Esophagus muscularis mucosa (tissue), 4 donors: Measurements from ENCODE around the gene ACBD4. TPM values are rescaled to one million over a fixed set of nuclear protein-coding genes. Genes with fewer than 3 reads are reported as not detected.
A peak's percentile ranks its signal among the peaks of the same experiment; 100 is the strongest.

Source experiments
- DNase-seq: peaks from one replicate; pipeline ENCODE4 v3.0.0-alpha.2; 2017; ENCODE audit errors: extremely low spot score
- H3K27ac ChIP-seq, 4 donors: fragments of 200-600 bp; sonication (generic); replicated peaks in 1 of 4; 1 replicate in 3 of 4; 2 replicates in 1 of 4; pipeline ENCODE4 v1.5.1; 2016 to 2019; ENCODE audit warnings: mild to moderate bottlenecking in 1 of 4
- H3K27me3 ChIP-seq, 4 donors: fragments of 200-600 bp; sonication (generic); one replicate each; pipeline versions ENCODE4 v1.5.1 to v1.6.0; 2016 to 2019
- H3K36me3 ChIP-seq, 4 donors: fragments of 200-600 bp; sonication (generic); one replicate each; pipeline ENCODE4 v1.5.1; 2016 to 2019
- H3K4me1 ChIP-seq, 4 donors: fragments of 200-600 bp; sonication (generic); one replicate each; pipeline ENCODE4 v1.5.1; 2016 to 2019
- H3K4me3 ChIP-seq, 4 donors: fragments of 200-600 bp; sonication (generic); 1 replicate in 2 of 4; 2 replicates in 2 of 4; pipeline ENCODE4 v1.5.1; 2016 to 2019; ENCODE audit warnings: mild to moderate bottlenecking in 4 of 4, moderate library complexity in 1 of 4
- H3K9me3 ChIP-seq, 4 donors: fragments of 200-600 bp; sonication (generic); 1 replicate in 3 of 4; 2 replicates in 1 of 4; pipeline ENCODE4 v1.5.1; 2016 to 2019
- CTCF ChIP-seq, 3 experiments: fragments of 200-600 bp in 2 of 3; fragments of 450-650 bp in 1 of 3; sonication (generic) in 2 of 3; IDR thresholded peaks; one replicate each; pipeline ENCODE4 v1.5.1; 2017 to 2019; ENCODE audit warnings: antibody characterized with exemption in 3 of 3, mild to moderate bottlenecking in 2 of 3, moderate library complexity in 1 of 3
- EP300 ChIP-seq: sonication (generic); formaldehyde crosslinking; IDR thresholded peaks from one replicate; pipeline ENCODE4 v1.6.1; 2017; ENCODE audit warnings: antibody characterized with exemption
- POLR2A ChIP-seq: fragments of 450-650 bp; IDR thresholded peaks from one replicate; pipeline ENCODE4 v1.6.1; 2017; ENCODE audit warnings: antibody characterized with exemption, moderate library complexity, mild to moderate bottlenecking, low read depth
- POLR2AphosphoS5 ChIP-seq, 2 donors: sonication (generic); formaldehyde crosslinking; IDR thresholded peaks; one replicate each; pipeline ENCODE4 v1.6.1; 2017; ENCODE audit warnings: antibody characterized with exemption in 2 of 2
- WGBS: methylation state at CpG from one replicate; pipeline ENCODE4 v1.1.5; 2018; 5-methylcytosine and 5-hydroxymethylcytosine counted together
- intact Hi-C: fragments of 100-400 bp; cut with DNase I; formaldehyde crosslinking; loops from one replicate; pipeline ENCODE4 v1.15.1; 2023
- total RNA-seq, 4 donors: library from RNA; depleted of rRNA; stranded (reverse); fragments of >200 nt; gene quantifications; one replicate each; pipeline versions ENCODE4 v1.1.0 to v1.2.1, GENCODE V29; 2016

ACBD4 gene
- total RNA-seq, 4 donors from 2014 or later: 20.9 to 34.8 (median 23.5) TPM

DNA sequence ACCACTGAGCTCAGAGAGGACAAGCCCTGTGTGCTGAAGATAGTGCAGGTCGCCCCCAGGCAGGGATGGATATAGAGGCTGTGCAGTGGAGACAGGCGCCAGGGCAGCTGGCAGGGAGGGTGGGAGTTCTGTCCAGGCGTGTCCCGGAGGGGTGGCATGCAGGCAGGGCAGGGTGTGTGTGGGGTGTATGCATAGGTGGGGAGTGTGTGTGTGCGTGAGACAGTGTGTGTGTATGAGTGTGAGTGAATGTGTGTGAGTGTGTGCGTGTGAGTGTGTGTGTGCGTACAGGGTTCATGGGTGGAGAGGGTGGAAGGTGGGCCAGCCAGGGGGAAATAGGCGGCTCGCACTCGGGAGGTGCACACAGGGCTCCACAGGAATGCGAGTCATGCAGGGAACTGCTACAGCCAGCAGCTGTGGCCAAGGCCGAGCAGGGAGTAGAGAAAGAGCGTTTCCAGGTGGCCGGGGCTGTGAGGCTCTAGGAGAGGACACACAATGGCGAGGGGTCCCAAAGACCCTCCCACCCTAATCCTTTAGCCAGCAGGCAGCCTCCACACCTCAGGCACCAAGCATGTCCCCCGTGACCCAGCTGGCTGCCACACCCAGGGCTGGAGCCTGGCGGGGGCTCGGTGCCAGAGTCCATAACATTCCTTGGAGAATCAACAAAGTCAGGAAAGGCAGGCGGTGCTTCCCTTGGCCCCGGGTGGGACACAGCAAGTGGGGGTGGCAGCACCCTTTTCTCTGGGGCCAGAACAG, 7.8 kb upstream of the ACBD4 start:
- intact Hi-C loops: no loop called here
- H3K36me3 ChIP-seq: no peaks in the 10 kb centered on the region
- H3K4me3 ChIP-seq: peak overlapping the region; percentile 14 to 45 (median 26)
- no peak for DNase-seq
- peak; percentile 35 to 70 for TF ChIP-seq POLR2AphosphoS5 (IDR thresholded peaks at IDR 0.05)
- TF ChIP-seq POLR2A: no peak
- no peaks in the 10 kb centered on the region for H3K9me3 ChIP-seq
- 38% methylated on average over 16 of the region's 20 CpGs for WGBS
- no peaks in the 10 kb centered on the region for H3K27me3 ChIP-seq
- peaks cover 68 to 87% (median 85%) of the 10 kb centered on the region in 4 donors for H3K4me1 ChIP-seq
- H3K27ac ChIP-seq: peak overlapping the region; percentile 85 to 99 (median 98)

- Histone ChIP-seq H3K27ac (peak overlapping the region; percentile 85 to 99 (median 98)), H3K27me3 (no peaks in the 10 kb centered on the region), H3K36me3 (no peaks in the 10 kb centered on the region), H3K9me3 (no peaks in the 10 kb centered on the region), H3K4me3 (peak overlapping the region; percentile 14 to 45 (median 26)), H3K4me1 (peaks cover 69 to 87% (median 84%) of the 10 kb centered on the region in 4 donors)
- DNase-seq: no peak
- no peak for TF ChIP-seq POLR2AphosphoS5 (IDR thresholded peaks at IDR 0.05)
- no peak for TF ChIP-seq CTCF (IDR thresholded peaks at IDR 0.05)
- TF ChIP-seq EP300: no peak
- TF ChIP-seq POLR2A: no peak
- intact Hi-C loops: no loop called here
- WGBS: 83% methylated on average over 4 of the region's 5 CpGs
These were observed 7.2 kb upstream of the ACBD4 start for GRCh38 chr17:45128331-45128730.

- Histone ChIP-seq H3K36me3 (no peaks in the 10 kb centered on the region), H3K27ac (peak overlapping the region; percentile 85 to 99 (median 98)), H3K27me3 (no peaks in the 10 kb centered on the region), H3K4me1 (peaks cover 62 to 83% (median 78%) of the 10 kb centered on the region in 4 donors), H3K4me3 (no peak overlapping the region), H3K9me3 (no peaks in the 10 kb centered on the region)
- WGBS: 100% methylated on average over 1 of the region's 2 CpGs
- DNase-seq: no peak
- TF ChIP-seq EP300 (no peak), POLR2A (no peak), POLR2AphosphoS5 (IDR thresholded peaks at IDR 0.05) (no peak), CTCF (IDR thresholded peaks at IDR 0.05) (no peak)
- intact Hi-C loops: no loop called here
These were observed 6.5 kb upstream of the ACBD4 start for GRCh38 chr17:45128989-45129388.

DNA sequence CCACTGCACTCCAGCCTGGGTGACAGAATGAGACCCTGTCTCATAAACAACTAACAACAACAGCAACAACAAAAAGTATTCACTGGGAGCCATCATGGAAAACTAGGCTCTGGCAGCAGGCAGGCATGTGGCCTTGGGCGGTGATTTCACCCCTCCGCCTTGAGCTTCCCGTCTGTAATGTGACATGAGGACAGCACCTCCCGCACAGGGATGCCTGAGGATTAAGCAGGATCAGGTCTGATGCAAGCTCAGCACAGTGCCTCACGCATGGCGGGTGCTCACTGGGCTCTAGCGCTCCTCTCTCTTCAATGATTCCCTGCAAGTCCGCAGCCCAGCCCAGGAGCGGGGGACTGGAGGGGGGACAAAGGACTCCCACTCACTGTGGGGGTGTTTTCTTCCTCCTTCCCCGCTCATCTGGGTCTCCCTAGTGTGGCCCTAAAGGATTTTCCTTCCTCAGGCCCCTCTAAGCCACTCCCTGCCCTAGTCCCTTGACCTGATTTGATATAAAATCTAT, 6.0 kb upstream of the ACBD4 start:
- H3K4me1 ChIP-seq: peaks cover 57 to 78% (median 73%) of the 10 kb centered on the region in 4 donors
- no peak for DNase-seq
- H3K36me3 ChIP-seq: no peaks in the 10 kb centered on the region
- intact Hi-C loops: no loop called here
- H3K27ac ChIP-seq: peak overlapping the region; percentile 85 to 99 (median 98)
- 71% methylated on average over 10 of the region's 10 CpGs for WGBS
- no peaks in the 10 kb centered on the region for H3K27me3 ChIP-seq
- H3K9me3 ChIP-seq: no peaks in the 10 kb centered on the region
- H3K4me3 ChIP-seq: no peak overlapping the region
- peak; percentile 44 to 63 for TF ChIP-seq POLR2AphosphoS5 (IDR thresholded peaks at IDR 0.05)
- no peak for TF ChIP-seq POLR2A

DNA sequence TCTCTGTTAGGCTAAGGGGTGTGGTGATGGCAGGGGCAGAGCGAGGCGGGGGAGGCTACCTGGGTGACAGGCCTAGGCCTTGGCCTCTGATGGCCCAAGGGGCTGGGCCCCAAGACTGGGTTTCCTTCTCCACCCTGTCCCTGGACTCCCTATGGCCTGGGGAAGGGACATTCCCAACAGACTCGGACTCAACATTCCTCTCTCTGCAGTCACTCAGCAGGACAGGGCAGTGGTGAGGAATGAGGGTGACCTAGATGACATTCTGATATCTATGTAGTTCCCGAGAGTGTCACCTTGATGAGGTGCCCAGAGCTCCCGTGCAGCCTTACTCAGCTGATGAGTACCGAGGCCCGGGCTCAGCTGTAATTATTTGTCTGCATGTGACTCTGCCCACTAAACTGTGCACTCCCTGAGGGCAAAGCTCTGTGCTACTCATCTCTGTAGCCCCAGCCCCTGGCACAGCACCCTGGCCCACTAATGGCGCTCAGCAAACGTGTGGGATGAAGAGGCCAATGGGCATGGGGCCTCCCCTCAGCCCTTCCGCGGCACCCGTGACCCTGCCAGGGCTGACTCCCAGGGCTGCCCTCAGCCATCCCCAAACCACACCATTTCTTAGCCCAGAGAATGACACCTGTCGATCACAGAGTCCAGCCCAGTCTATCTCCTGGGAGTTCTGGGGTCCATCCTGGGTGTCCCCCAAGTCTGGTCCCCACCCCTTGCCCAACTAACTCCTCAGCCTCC, 5.4 kb upstream of the ACBD4 start:
- intact Hi-C loops: loop anchor here (5.0 kb wide), 4 partner anchors 33 to 353 kb away; no protein-coding TSS in a partner anchor
- Histone ChIP-seq H3K27ac (peak overlapping the region; percentile 85 to 99 (median 98)), H3K36me3 (no peaks in the 10 kb centered on the region), H3K27me3 (no peaks in the 10 kb centered on the region), H3K4me3 (peak overlapping the region in 1 of 4 donors; percentile 87), H3K4me1 (peaks cover 52 to 76% (median 68%) of the 10 kb centered on the region in 4 donors), H3K9me3 (no peaks in the 10 kb centered on the region)
- WGBS: 82% methylated on average over 11 of the region's 13 CpGs
- TF ChIP-seq POLR2A (no peak), EP300 (no peak), CTCF (IDR thresholded peaks at IDR 0.05) (no peak), POLR2AphosphoS5 (IDR thresholded peaks at IDR 0.05) (no peak)
- DNase-seq: no peak
